ENCODE data around the gene C1QTNF5.

Gene C1QTNF5

GRCh38 chr11:119318240-119319135 lies 22.2 kb downstream of the C1QTNF5 start:
- no peak for DNase-seq (ENCODE audit: extremely low read depth in 1 of 2, low read depth in 1 of 2)

- DNase-seq (ENCODE audit: extremely low read depth in 1 of 2, low read depth in 1 of 2): no peak
Measured at GRCh38 chr11:119317592-119318239, 23.0 kb downstream of the C1QTNF5 start.

GRCh38 chr11:119316729-119317591 lies 23.7 kb downstream of the C1QTNF5 start, which contains the start of gene MCAM:
TSS of gene MCAM (minus strand) at chr11:119317130. CDS start at chr11:119317101, 29 bp downstream.
- no peak for DNase-seq (ENCODE audit: extremely low read depth in 1 of 2, low read depth in 1 of 2)

- no peak for DNase-seq (ENCODE audit: extremely low read depth in 1 of 2, low read depth in 1 of 2)
Measured at GRCh38 chr11:119316016-119316728, 24.5 kb downstream of the C1QTNF5 start.

- DNase-seq (ENCODE audit: extremely low read depth in 1 of 2, low read depth in 1 of 2): no peak
Measured at GRCh38 chr11:119315131-119316015, 25.3 kb downstream of the C1QTNF5 start.

- DNase-seq (ENCODE audit: extremely low read depth in 1 of 2, low read depth in 1 of 2): no peak
Measured at GRCh38 chr11:119314726-119315125, 26.0 kb downstream of the C1QTNF5 start.

GRCh38 chr11:119310682-119311052 lies 30.0 kb downstream of the C1QTNF5 start:
- DNase-seq (ENCODE audit: extremely low read depth in 1 of 2, low read depth in 1 of 2): no peak

- no peak for DNase-seq (ENCODE audit: extremely low read depth in 1 of 2, low read depth in 1 of 2)
Measured at GRCh38 chr11:119309953-119310681, 30.6 kb downstream of the C1QTNF5 start.

- no peak for DNase-seq (ENCODE audit: extremely low read depth in 1 of 2, low read depth in 1 of 2)
Measured at GRCh38 chr11:119309411-119309810, 31.3 kb downstream of the C1QTNF5 start.

- DNase-seq (ENCODE audit: extremely low read depth in 1 of 2, low read depth in 1 of 2): no peak
Measured at GRCh38 chr11:119307974-119308373, 32.7 kb downstream of the C1QTNF5 start.

GRCh38 chr11:119307219-119307618 lies 33.5 kb downstream of the C1QTNF5 start:
- DNase-seq (ENCODE audit: extremely low read depth in 1 of 2, low read depth in 1 of 2): no peak

GRCh38 chr11:119306373-119306890 lies 34.3 kb downstream of the C1QTNF5 start:
- peak in 1 of 2 donors; percentile 47 for DNase-seq (ENCODE audit: extremely low read depth in 1 of 2, low read depth in 1 of 2)

- DNase-seq (ENCODE audit: extremely low read depth in 1 of 2, low read depth in 1 of 2): no peak
Measured at GRCh38 chr11:119305556-119306372, 34.9 kb downstream of the C1QTNF5 start.

- DNase-seq (ENCODE audit: extremely low read depth in 1 of 2, low read depth in 1 of 2): no peak
Measured at GRCh38 chr11:119303227-119303718, 37.4 kb downstream of the C1QTNF5 start.

- no peak for DNase-seq (ENCODE audit: extremely low read depth in 1 of 2, low read depth in 1 of 2)
Measured at GRCh38 chr11:119300198-119300964, 40.3 kb downstream of the C1QTNF5 start.

- no peak for DNase-seq (ENCODE audit: extremely low read depth in 1 of 2, low read depth in 1 of 2)
Measured at GRCh38 chr11:119299416-119299815, 41.3 kb downstream of the C1QTNF5 start.

GRCh38 chr11:119298726-119299125 lies 42.0 kb downstream of the C1QTNF5 start:
- no peak for DNase-seq (ENCODE audit: extremely low read depth in 1 of 2, low read depth in 1 of 2)

Data from activated CD8-positive, alpha-beta memory T cell treated with anti-CD3 and anti-CD28 coated beads for 1 hour (primary cell).